ENCODE data around the gene NRIP1.

The NRIP1 gene

GRCh38 chr21:15078180-15078579 lies 13.4 kb upstream of the NRIP1 start:
- no peaks in the 10 kb centered on the region for H3K27me3 ChIP-seq
- no peaks in the 10 kb centered on the region for H3K4me1 ChIP-seq (ENCODE audit: control insufficient read depth in 1 of 2, insufficient read depth in 1 of 2, low read depth in 1 of 2, low read length in 1 of 2)
- H3K9me3 ChIP-seq, result no peaks in the 10 kb centered on the region
- no peak for TF ChIP-seq CTCF (IDR thresholded peaks at IDR 0.05)
- no peak overlapping the region for H3K4me3 ChIP-seq (ENCODE audit: low read depth in 1 of 2, low read length in 1 of 2)
- H3K27ac ChIP-seq, result no peak overlapping the region
- no peaks in the 10 kb centered on the region for H3K36me3 ChIP-seq

DNA sequence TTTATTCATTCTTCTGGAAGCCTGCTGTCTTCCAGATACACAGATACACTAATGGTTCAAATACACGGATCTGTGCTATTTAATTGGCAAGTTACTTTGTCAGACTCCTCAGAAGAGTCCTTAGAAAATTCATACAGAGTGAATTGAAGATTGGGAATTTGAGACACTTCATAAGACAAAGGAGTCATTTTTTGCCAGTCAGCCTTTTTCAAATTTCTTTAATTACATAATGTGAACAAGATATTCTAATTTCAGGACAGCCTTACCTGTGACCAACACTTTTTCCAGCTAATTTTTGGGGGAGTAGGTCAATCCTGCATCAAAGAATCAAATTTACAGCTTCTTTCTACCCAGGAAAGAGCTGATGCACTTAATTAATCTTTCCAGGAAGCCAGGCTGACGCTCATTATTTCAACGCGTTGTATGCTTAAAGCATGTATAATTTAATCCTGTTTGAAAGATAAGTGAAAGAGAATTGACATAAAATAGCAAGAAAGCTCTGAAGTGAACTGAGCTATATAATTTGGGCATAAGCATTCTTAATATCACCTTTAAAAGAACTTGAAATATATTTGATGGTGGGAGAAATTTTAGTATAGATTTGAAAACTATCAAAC lies 12.8 kb upstream of the NRIP1 start:
- Histone ChIP-seq H3K9me3 (no peaks in the 10 kb centered on the region), H3K4me3 (ENCODE audit: low read depth in 1 of 2, low read length in 1 of 2) (no peak overlapping the region), H3K27me3 (no peaks in the 10 kb centered on the region), H3K36me3 (no peaks in the 10 kb centered on the region), H3K27ac (no peak overlapping the region), H3K4me1 (ENCODE audit: control insufficient read depth in 1 of 2, insufficient read depth in 1 of 2, low read depth in 1 of 2, low read length in 1 of 2) (no peaks in the 10 kb centered on the region)
- no peak for TF ChIP-seq CTCF (IDR thresholded peaks at IDR 0.05)

- Histone ChIP-seq H3K27me3 (no peaks in the 10 kb centered on the region), H3K36me3 (no peaks in the 10 kb centered on the region), H3K4me1 (ENCODE audit: control insufficient read depth in 1 of 2, insufficient read depth in 1 of 2, low read depth in 1 of 2, low read length in 1 of 2) (no peaks in the 10 kb centered on the region), H3K27ac (no peak overlapping the region), H3K4me3 (ENCODE audit: low read depth in 1 of 2, low read length in 1 of 2) (no peak overlapping the region), H3K9me3 (no peaks in the 10 kb centered on the region)
- TF ChIP-seq CTCF (IDR thresholded peaks at IDR 0.05), result no peak
These were observed 11.9 kb upstream of the NRIP1 start for GRCh38 chr21:15076730-15077129.

GRCh38 chr21:15071009-15071408 lies 6.2 kb upstream of the NRIP1 start:
- Histone ChIP-seq H3K27me3 (peaks cover 3% of the 10 kb centered on the region), H3K27ac (no peak overlapping the region), H3K4me1 (ENCODE audit: control insufficient read depth in 1 of 2, insufficient read depth in 1 of 2, low read depth in 1 of 2, low read length in 1 of 2) (peaks cover under 1 to 5% of the 10 kb centered on the region in 2 experiments), H3K4me3 (ENCODE audit: low read depth in 1 of 2, low read length in 1 of 2) (no peak overlapping the region), H3K9me3 (no peaks in the 10 kb centered on the region), H3K36me3 (no peaks in the 10 kb centered on the region)
- TF ChIP-seq CTCF (IDR thresholded peaks at IDR 0.05), result no peak

DNA sequence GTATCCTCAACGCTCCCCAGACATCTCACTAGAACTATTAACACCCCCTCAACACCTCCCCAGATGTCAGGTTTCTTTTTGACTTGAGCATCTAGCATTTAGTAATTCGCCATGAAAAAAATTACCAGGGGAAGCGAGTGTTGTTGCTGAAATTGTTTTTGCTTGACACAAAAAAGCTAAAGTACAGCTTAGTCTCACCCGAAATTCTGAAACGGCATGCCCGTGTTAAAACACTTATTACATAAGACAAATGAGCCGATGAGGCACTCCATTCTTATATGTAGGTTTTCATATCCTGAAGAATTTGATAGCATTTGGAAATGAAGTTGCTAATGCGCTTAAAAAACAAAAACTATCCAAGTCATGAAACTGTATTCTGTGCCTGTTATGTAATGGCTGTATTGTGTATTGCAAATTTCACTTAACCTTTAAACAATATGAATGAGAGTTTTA lies 1.3 kb upstream of the NRIP1 start:
- no peaks in the 10 kb centered on the region for H3K36me3 ChIP-seq
- peaks cover 3% of the 10 kb centered on the region for H3K27me3 ChIP-seq
- H3K4me3 ChIP-seq (ENCODE audit: low read depth in 1 of 2, low read length in 1 of 2), result peak overlapping the region; percentile 71 to 72
- peak overlapping the region; percentile 84 for H3K27ac ChIP-seq
- H3K4me1 ChIP-seq (ENCODE audit: control insufficient read depth in 1 of 2, insufficient read depth in 1 of 2, low read depth in 1 of 2, low read length in 1 of 2), result peaks cover 34 to 42% of the 10 kb centered on the region in 2 experiments
- no peaks in the 10 kb centered on the region for H3K9me3 ChIP-seq
- no peak for TF ChIP-seq CTCF (IDR thresholded peaks at IDR 0.05)
